AG04449 (cell line): ENCODE measurements around the gene MAGI1.

Experiments
- CTCF ChIA-PET: fragments of 350-600 bp; formaldehyde crosslinking; extraction: SDS; loops from one replicate; lab custom pipeline; 2021; ENCODE audit warnings: antibody characterized with exemption; lab: Yijun Ruan, JAX
- POLR2A ChIA-PET: fragments of 400-600, 350-600 bp; formaldehyde crosslinking; extraction: SDS; loops from one replicate; lab custom pipeline; 2020; ENCODE audit warnings: antibody characterized with exemption, inconsistent platforms; lab: Yijun Ruan, JAX
- DNase-seq: peaks from one replicate; pipeline ENCODE4 v3.0.0-alpha.2; 2010; ENCODE audit warnings: low read depth, low spot score
- H3K4me3 ChIP-seq: 2 replicates; pipeline ENCODE4 v1.5.1; 2011; ENCODE audit warnings: low read depth, mild to moderate bottlenecking, control low read depth, low read length
- CTCF ChIP-seq: IDR thresholded peaks from one replicate; pipeline ENCODE4 v1.5.1; 2011; ENCODE audit warnings: mild to moderate bottlenecking, moderate library complexity, low read length, control low read depth, inconsistent platforms; ENCODE audit not compliant: insufficient read depth; ENCODE audit errors: missing control alignments

The MAGI1 gene

GRCh38 chr3:65945480-65945879 is 93.2 kb downstream of the MAGI1 start:
- H3K4me3 ChIP-seq: no peak overlapping the region

GRCh38 chr3:65944252-65944651 is 94.5 kb downstream of the MAGI1 start:
- H3K4me3 ChIP-seq: no peak overlapping the region
- no peak for TF ChIP-seq CTCF
- POLR2A ChIA-PET: no interaction called here
- no peak for DNase-seq
- CTCF ChIA-PET: interaction anchor here (1.0 to 1.7 kb wide), 2 partner anchors 10 to 194 kb away, joined by 3 to 4 read pairs; no protein-coding TSS in a partner anchor

More at GRCh38 chr3:65945480-65945879, 93.2 kb downstream of the MAGI1 start:
- POLR2A ChIA-PET: interaction anchor here (0.6 kb wide), 1 partner anchor 232 kb away, joined by 3 read pairs; no protein-coding TSS in a partner anchor
- DNase-seq: no peak
- CTCF ChIA-PET: interaction anchor here (1.7 kb wide), 1 partner anchor 193 kb away, joined by 4 read pairs; no protein-coding TSS in a partner anchor
- no peak for TF ChIP-seq CTCF

- TF ChIP-seq CTCF: no peak
- ChIA-PET POLR2A (no interaction called here), CTCF (interaction anchor here (1.0 to 1.7 kb wide), 3 partner anchors 25 to 257 kb away, joined by 3 to 7 read pairs (median 4); no protein-coding TSS in a partner anchor)
- no peak for DNase-seq
- no peak overlapping the region for H3K4me3 ChIP-seq
Measured at GRCh38 chr3:65939801-65940246, 98.9 kb downstream of the MAGI1 start.

- ChIA-PET POLR2A (no interaction called here), CTCF (interaction anchor here (1.4 to 1.7 kb wide), 2 partner anchors 24 to 258 kb away, joined by 4 to 7 read pairs; no protein-coding TSS in a partner anchor)
- DNase-seq: no peak
- no peak for TF ChIP-seq CTCF
- no peak overlapping the region for H3K4me3 ChIP-seq
Measured at GRCh38 chr3:65939184-65939583, 99.5 kb downstream of the MAGI1 start.

- ChIA-PET CTCF (no interaction called here), POLR2A (no interaction called here)
- H3K4me3 ChIP-seq: no peak overlapping the region
- DNase-seq: no peak
- TF ChIP-seq CTCF: no peak
Measured at GRCh38 chr3:65938676-65939075, 100.0 kb downstream of the MAGI1 start.

GRCh38 chr3:65938147-65938546 is 100.6 kb downstream of the MAGI1 start:
- TF ChIP-seq CTCF: no peak
- ChIA-PET POLR2A (no interaction called here), CTCF (no interaction called here)
- H3K4me3 ChIP-seq: no peak overlapping the region
- no peak for DNase-seq
